UCSD-AML1 (cell line): Measurements from ENCODE around the gene POLR1A.

Experiments used
- DNase-seq: peaks from one replicate; lab custom pipeline; 2025; ENCODE audit not compliant: unreplicated experiment; lab: John Stamatoyannopoulos, UW

The POLR1A gene

GRCh38 chr2:86038291-86039081 lies 67.2 kb downstream of the POLR1A start:
- peak; percentile 77 for DNase-seq

- DNase-seq = no peak
These were observed 67.9 kb downstream of the POLR1A start for GRCh38 chr2:86037795-86038192.

- peak; percentile 36 for DNase-seq
These were observed 68.4 kb downstream of the POLR1A start for GRCh38 chr2:86037141-86037794.

DNA sequence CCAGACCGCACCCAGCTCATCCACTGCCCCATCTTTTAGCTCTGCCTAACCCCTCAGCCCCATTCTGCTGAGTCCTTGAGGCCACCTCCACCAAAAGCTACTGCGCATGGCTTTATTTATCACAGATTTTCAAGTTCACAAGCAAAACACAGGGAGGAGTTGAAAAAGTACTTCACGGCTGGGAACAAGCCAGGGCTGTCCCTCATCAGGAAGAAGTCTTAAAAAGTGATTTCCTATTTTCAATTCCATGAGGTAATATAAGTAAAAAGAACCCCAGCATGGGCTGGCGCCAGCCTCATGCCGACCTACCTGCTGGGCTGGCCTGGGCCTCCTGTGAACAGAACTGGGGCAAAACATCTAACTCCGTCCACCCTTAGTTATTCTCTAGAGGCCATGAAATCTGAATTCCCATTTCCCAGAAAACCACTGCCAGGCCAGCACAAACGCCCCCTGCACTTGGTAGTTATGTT lies 69.0 kb downstream of the POLR1A start:
- no peak for DNase-seq

GRCh38 chr2:86035883-86036668 lies 69.6 kb downstream of the POLR1A start:
- peak; percentile 78 for DNase-seq

GRCh38 chr2:86035376-86035882 lies 70.3 kb downstream of the POLR1A start:
- no peak for DNase-seq

- no peak for DNase-seq
These were observed 71.7 kb downstream of the POLR1A start for GRCh38 chr2:86033751-86034692.

DNA sequence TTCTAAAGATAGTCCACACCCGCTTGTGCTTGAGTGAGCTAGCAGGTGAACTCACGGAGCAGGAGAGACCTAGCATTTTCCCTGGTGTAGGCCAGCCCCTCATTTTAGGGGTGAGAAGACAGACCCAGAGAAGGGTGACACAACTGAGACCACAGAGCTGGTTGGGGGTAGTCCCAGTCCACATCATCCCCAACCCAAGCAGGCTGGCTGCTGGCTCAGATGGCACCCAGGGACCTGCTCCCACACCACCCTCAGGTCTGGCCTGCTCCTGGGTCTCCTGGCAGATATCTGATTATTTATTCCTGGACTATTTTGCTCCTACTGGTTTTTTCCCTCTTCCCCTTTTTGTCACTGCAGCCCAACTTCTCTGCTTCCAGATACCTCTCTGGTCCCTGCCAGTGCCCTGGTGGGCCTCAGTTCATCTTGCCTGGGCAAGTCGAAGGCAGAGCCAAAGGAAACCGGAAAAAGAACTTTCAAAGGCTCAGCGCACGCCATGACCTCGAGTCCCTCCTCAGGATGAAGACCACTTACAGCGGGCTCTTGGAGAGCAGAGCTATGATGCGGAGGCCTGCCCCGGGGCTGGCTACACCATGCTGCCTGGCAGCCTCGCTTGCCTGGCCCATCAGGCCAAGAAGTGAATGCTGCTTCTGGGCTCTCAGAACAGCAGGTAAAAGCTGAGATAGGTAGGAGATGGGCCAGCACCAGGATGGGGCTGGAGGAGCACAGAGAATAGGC lies 72.7 kb downstream of the POLR1A start:
- no peak for DNase-seq

DNA sequence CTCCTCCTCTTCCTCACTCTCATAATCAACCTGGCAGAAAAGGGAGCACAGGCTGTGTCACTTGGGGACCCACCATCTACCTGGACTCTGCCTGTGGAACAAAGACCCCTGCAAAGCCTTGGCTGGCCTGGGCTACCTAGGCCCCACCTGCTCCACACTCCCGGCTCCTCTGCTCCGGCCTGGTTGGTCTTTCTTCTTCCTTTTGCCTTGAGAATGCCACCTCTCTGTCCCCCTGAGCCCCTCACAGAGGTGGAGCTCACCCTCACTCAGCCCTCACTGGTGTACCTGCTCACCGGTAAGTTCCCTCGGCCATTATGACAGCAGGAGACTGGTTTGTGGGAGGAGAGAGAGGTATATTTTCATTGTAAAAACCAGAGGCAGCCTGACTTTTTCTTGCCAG lies 74.1 kb downstream of the POLR1A start:
- no peak for DNase-seq

- no peak for DNase-seq
These were observed 74.5 kb downstream of the POLR1A start for GRCh38 chr2:86031151-86031550.

DNA sequence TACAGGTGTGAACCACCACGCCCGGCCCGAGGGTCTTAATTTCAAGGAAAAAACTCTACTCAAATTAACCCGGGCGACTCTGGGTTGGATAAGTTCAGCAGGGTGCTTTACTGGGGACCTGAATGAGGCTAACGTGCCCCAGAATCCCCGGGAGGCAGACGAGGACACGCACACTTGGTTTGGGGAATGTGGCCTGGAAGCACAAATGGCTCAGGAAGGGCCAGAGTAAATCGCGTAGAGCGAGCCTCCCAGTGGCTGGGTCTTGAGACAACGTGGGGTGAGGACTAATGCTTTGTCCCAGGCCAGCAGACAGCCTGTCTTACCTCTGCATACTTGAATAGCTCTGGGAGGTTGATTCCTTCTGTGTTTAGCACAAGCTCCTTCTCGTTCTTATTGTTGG lies 75.8 kb downstream of the POLR1A start:
- no peak for DNase-seq

GRCh38 chr2:86028766-86029381 lies 76.8 kb downstream of the POLR1A start:
- no peak for DNase-seq

DNA sequence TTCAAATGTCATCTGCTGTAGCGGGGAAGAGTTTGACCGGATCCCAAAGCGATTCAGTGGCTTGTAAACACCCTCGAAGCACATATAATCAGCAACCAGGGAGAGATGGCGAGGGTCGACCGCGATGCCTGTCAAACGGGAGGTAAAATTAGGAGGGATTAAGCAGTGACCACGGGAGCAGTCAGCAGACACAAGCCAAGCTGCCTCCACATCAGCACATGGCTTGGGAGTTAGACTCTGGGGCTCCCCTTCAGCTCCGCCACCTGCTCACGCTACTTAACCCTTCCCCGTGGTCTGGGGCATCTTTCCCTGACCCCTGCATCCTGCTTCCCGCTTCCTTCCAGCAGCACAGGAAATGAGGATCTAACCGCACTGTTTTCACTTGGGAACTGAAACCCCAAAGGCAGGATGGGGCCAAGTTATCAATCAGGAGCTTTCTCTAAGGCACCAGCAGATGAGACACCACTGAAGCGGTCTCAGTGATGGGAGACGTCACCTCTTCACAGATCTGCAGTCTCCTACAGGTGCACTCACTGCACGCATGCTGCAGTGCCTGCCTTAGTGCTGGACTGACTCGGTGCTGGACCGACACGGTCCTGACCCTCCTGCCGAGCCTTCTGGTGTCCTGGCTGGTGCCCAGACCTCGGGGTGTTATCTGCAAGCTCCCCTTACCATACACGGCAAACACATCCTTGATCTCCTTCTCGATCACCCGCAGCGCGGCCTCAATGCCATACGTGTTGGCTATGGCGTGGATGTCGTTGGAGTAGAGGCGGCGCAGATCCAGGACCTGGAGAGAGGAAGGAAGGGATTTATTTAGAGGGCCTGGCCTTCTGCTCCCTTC lies 77.5 kb downstream of the POLR1A start:
- DNase-seq = no peak

- no peak for DNase-seq
These were observed 78.3 kb downstream of the POLR1A start for GRCh38 chr2:86027196-86027921.

- DNase-seq = no peak
These were observed 79.0 kb downstream of the POLR1A start for GRCh38 chr2:86026744-86027065.

- no peak for DNase-seq
These were observed 79.5 kb downstream of the POLR1A start for GRCh38 chr2:86025976-86026743.

DNA sequence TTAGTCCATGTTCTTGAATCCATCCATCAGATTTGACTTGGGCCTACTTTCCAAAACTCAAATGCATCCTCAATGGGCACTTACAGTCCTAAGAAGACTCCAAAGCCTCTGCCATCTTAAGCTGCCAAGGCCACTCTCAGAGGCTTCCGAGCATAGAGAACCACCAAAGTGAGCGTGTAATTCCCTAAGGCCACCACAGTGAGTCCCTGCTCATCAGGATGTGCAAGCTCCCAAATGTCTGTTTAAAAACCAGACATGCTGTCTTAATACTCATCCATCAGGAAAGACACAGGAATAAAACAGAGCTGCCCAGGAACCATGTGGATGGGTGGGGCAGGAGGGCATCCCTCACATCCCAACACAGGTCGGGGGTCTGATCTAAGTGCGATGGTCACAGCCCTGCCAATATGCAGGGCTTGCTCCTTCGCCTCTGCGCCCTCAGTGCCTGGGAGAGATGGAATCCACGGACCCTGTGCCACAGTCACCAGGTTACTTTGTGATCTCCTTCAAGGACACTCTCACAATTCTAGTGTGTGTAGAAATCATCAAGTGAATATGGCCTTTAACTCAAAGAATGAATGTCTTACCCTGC lies 80.4 kb downstream of the POLR1A start:
- DNase-seq = no peak
